HG03095 (cell line): Measurements from ENCODE around the gene PPARA.
"Not testable (repeated sequence)": the region's sequence is repeated elsewhere in the genome, so short reads cannot be mapped to it uniquely, and the experiment has no call there.

Experiments used
- ATAC-seq: cut with Tn5 transposase; IDR thresholded peaks from one replicate; pipeline ENCODE4 v1.9.1; 2021; ENCODE audit warnings: moderate library complexity; ENCODE audit not compliant: unreplicated experiment

Gene PPARA

DNA sequence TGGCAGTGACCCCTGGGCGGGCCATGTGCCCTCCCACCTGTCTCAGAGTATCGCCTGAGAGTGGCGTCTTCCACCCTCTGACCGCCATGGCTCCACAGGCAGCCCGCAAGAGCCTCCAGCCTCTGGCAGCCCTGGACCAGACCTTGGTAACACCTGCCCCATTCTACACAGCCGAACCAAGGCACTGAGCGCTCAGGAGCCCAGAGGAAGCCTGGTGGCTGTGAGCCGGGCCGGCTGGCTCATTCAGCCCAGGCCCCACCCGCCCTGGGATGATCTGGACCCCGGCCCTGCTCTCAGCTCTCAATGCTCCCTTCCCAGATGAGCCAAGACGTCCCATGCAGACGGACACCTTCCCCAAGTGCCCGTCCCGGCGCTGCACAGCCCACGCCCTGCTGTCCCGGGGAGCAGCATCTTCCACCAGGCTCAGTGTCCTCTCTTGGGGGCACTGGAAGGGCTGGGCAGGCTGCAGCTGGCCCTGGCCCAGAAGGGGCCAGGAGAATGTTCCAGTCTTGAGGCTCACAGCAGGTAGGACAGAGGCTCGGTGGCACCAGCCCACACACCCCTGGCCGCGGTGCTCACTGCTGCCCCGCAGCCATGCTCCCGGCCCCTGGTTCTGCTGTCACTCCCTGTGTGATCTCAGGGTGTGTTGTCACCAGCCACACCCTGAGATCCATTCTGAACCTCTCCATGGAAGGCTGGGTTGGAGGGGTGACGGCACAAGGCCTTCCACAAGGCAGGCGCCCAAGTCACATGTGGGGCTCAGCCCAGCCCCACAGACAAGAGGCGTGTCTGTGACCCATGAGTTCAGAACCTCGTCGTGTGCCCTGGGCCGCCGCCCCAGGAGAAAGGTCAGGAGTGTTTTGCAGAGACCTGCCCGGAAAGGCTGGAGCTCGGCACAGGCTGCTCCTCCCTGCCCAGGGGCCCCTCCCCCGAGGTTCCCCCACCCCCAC, 24.2 kb upstream of the PPARA start:
- ATAC-seq: no peak

DNA sequence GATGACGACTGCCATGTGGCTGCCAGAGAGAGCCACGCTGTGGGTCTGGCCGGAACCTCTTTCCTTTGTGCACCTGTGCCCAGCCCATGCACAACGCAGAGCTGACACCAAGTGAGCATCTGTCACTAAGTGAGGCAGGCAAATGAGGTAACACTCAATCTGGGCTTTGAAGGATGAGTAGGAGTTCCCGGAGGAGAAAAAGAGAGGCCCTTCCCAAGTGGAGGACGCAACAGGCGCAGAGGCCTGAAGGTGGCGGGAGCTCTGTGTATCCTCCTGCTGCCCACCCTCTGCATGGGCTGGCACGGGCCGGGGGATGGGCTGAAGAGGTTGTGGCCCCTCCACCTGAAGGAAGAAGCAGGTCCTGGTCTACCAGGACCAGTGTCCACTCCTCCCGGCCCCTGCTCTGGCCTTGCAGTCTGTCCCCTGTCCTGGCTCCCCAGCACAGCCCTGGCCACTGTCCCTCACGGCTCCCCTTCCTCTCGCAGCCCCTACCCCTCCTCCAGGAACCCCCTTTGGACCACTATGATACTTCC, 23.4 kb upstream of the PPARA start:
- ATAC-seq: no peak

DNA sequence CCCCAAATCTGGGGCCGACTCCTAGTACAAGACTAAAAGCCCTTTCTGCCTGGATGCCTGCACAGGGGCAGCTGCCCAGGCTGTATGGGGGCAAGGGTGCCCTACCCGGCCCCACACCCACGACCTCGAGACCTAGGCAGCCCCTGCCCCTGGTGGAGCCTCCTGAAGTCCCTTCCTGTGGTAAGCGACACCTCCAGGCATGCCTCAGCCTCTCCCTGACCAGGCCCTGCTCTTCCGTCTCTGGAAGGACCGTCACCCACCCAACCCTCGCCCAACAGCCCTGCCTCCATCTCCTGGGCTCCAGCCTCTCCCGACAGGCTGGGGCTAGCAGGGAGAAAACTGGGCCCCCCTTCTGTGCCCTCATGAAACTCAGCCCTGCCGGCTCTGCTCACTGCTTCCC, 22.8 kb upstream of the PPARA start:
- no peak for ATAC-seq

DNA sequence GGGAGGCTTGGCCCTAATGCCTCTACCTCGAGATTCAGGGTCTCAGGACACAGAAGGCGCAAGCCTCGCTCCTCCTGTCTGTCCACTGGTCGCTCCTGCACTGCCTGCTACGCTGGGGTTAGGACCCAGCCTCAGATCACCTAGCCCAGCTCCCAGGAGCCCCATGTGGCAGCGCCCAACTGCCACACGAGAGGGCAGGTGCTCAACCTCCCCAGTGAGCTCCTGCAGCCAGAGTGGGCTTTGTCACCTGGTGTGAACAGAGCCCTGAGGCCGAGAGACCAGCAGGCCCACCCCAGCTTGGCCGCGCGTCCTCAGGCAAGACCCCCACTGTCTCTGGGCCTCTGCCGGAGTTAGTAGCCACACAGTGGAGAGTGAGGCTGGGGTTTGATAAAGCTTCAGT, 21.7 kb upstream of the PPARA start:
- no peak for ATAC-seq

DNA sequence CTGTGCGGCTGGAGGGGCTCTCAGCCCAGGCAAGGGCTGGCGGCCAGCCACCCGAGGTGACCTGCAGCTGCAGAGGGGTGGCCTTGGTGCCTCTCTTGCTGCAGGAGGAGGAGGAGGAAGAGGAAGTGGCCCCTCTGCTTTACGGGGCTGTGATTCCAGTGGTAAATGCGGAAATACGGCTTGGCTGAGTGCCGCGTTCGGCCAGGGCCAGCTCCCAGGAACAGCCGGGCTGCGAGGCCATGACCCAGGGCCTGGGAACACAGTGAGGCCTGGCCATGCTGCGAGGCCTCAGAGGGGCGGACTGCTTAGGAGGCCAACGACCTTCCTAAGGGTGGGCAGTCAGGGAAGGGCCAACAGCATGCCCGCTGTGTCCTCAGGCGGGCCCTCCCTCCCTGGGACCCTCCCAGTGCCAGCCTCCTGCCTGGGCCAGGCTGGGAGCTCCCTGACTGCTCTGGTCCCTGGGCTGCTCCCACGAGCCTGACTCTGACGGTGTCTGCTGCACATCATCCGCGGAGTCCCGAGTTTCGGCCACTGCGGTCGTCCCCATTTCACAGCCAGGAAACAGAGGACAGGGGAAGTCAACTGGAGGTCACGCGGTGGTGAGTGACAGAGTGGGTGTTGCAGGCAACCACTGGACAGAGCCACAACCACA, 20.8 kb upstream of the PPARA start:
- no peak for ATAC-seq

DNA sequence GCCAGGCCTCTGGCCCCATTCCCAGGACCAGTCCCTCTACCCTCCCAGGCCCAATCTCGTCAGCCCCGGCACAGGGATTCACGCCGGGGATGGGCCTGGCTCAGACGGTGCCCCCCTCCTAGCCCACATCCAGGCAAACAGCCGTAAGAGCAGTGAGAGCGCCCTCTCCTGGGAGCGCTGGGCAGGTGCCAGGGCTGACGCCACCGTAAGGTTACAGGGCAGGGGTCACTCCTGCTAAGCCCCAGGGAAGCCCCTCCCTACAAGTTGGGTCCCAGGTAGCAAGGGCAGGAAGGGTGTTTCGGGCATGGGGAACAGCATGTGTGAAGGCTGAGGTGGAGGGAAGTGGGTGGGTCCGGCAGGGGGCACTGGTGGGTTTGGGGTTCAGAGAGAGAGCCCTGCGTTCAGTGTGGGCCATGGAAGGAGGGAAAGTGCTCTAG, 19.2 kb upstream of the PPARA start:
- ATAC-seq: no peak

DNA sequence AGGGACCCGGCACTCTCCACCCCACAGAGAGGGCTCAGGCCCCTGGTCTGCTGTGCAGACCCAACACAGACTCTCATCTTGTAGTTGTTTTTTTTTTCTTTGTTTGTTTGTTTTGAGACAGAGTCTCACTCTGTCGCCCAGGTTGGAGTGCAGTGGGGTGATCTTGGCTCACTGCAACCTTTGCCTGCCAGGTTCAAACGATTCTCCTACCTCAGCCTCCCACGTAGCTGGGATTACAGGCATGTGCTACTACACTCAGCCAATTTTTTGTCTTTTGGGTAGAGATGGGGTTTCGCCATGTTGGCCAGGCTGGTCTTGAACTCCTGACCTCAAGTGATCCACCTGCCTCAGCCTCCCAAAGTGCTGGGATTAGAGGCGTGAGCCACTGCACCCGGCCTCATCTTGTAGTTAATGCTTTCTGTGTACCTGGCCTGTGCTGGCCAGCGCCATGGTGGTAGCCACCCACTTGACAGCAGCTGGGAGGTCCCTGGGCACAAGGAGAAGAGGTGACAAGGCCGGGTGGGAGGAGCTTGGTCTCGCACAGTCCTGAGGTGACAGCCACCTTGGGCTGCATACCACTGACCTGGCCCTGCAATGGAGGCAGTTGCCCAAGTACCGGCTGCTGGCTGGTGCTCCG, 18.0 kb upstream of the PPARA start:
- not testable (repeated sequence) for ATAC-seq

DNA sequence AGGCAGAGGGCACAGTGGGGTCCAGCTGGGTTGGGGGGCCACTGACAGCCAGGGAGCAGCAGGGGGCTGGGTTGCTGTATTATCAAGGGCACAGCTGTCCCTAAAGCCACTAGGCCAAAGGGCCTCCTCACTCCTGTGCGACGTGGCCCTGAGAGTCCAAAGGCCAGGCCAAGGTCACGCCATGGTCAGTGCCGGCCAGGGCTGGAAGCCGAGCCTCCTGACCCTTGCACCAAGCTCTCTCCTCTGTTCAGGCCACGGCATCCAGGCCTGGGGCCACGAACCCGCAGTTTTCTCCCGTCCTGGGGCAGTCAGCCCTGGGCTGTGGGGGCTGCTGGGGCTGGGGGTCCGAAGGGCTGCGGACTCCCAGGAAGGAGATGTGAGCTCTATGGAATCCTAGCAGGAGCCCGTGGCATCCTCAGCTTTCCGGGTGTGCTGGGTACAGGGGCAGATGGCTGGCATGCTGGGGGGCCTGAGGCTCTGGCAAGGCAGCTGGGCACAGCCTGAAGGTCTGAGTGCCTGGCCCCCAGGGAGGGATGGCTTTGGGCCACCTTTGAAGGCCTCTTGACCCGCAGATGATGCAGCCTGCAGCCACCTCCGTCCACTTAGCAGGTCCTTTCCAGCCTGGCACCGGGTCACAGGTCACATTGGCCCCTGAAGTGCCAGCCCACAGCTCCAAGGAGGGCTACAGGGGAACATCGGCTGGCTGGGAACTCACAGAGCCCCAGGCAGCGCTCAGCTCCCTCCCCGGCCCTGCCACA, 17.3 kb upstream of the PPARA start:
- ATAC-seq: no peak

DNA sequence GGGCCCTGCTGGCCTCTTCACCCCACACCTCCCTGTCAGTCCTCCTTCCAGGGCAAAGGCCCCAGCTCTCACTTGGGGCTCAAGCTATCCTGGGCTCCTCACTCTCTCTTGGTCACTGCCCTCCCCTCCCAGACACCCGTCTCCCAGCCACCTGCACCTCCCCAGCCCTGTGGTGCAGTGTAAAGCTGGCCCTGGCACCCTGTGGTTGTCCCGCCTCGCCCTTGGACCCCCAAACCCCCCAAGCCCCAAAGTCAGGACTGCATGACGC, 16.8 kb upstream of the PPARA start:
- ATAC-seq: no peak

DNA sequence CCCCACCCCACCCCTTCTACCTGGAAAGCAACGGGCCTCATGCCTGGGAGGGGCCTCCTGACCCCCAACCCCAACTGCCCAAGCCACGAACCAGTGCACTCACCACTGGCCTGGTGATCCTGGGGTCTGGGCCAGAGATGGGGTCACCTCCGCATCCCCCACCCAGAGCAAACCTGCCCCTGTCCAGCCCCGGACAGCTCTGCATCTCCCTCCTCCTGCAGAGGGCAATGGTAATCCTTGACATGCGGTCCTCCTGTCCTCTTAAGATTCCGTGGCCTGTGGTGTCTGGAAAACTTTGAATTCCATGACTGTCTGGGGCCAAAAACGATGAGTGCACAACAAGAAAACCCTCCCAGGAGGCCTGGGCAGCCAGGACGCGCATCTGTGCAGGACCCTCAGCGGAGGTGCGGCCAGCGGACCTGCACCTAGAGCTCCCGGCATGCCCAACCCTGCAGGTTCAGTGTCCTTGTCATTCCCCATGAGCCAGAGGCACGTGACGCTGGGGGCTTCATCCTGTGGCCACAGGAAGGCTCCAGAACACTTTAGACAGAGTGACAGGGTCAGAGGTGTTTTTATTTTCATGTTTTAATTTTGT, 16.1 kb upstream of the PPARA start:
- ATAC-seq: no peak

DNA sequence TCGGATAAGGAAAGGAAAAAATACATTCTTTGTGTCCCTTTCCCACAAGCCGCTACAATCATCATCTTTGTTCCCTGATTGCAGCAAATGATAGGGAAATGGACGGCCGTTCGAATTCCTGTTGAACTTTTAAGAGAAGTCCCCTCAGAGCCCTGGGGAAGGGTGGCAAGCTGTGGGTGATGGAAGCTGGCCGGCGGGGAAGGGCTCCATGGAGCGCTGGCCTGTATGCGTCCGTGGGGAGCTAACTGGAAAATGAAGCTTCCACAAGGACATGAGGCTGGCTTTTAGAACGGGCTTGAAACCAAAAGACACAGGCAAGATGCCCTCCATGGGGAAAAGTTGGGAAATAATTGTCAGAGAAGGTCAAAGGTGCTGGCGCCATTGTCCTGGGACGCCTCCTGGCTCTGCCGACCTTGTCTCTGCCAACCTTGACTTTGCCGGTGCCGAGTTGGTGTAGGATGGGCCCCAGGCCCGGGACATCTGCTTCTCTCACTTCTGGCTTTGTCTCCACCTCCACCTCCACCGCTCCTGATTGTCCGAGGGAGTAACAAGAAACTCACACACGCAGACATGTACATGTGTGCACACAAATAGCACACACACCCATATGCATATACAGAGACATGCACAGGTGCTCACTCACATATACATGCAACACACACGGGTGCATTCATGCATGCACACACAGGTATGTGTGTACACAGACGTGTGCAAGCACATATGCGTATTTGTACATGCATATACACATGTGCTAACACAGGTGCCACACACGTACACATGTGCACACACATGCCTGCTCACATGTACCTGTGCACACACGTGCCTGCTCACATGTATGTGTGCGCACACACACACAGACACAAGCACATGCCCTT, 14.5 kb upstream of the PPARA start:
- ATAC-seq: no peak

DNA sequence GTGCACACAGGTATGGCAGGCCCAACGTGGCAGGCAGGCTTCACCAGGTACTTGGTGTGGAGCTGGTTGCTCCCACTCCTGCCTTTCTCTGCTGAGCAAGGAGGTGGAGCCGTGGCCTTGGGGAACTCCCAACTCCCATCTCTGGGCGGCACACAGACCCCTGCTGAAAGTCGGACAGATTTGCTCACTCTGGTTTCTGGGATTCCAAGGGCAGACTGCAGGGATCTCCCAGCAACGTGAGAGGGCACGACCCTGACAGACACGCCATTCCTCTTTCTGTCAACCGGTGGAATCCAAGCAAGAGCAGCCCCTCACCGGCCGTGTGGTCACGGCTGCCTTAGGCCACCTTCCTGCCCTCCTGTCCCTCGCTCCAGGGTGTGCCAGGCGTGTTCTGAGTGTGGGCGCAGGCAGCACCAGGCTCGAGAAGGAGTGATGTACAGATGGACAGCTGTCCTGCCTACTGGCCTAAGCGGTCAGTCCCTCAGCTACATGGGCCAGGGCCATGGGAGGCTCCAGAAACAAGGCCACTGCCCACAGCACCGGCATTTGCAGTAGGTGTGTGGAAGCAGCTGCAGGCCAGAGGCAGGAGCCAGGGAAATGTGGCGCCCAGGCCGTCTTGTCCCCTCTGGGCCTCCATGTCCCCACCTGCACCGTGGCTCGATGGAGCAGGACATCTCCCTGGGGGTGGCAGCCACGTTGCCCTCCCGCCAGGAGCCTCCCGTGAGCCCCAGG, 13.7 kb upstream of the PPARA start:
- ATAC-seq: no peak

DNA sequence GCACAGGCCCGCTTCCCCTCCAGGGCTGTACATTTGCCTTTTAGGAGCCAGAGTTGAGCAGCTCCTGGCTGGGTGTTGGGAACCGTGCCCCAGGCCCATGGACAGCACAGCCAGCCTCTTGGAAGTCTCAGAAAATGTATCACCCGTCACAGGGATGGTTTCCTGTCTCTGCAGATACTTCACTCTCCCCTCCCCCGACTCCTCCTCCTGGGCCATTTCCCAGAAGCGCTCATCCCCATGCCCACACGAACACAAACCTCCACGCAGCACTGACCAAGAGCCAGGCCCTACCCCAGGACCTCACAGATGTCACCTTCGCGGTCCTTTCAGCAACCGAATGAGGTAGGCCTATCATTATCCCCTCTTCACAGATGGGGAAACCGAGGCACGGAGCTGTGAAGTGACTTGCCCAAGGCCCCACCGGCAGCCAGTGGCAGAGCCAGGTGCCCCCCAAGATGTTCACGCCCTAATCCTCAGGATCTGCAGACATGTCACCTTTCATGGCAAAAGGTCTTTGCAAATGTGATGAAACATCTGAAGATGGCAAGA, 13.0 kb upstream of the PPARA start:
- no peak for ATAC-seq

DNA sequence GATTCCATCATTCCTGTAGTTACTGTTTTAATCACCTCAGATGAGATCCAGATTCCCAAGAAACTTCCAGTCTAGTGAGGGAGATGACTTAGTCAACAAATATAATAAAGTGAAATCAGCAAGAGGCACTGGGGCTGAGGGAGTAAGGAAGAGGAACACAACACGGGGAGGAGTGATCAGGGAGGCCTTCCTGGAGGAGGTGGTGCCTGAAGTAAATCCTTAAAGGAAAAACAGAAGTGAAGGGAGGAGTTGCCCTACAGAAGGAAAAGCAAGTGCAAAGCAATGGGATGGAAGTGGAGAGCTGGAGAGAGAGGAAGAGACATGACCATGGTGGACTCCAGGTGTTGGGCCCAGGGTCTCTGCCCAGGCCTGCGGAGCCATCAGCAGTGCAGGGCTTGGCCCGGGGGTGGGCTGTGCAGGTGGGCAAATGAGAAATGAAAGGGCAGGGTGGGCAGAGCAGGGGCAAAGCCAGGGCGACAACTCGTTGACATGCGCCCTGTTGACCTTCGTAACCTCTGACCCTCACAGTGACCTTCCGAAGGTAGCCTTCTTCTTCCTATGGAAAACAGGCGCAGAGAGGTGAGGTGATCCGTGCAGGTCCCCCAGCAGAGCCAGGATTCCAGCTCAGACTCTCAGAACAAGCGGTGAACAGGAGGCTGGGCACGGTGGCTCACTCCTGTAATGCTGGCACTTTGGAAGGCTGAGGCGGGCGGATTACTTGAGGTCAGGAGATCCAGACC, 12.1 kb upstream of the PPARA start:
- ATAC-seq: no peak

DNA sequence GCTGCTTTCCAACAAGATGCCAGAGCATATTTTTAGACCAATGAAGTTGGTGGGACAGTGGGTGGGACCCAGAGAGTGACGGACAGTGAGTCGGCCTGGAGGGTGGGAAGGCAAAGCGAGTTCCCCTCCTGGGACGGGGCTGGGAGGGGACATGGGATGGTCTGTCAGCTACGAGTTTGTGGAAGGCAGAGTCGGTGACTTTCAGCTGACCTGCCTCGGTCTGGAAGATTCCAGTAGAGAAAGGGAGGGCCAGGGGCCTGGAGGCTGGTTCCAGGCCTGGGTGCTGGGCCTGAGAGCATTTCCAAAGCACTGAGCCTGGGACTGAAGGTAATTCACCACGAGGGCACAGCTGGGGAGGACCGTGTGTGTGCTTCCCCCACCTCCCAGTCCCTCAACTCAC, 10.9 kb upstream of the PPARA start:
- ATAC-seq: not testable (repeated sequence)

DNA sequence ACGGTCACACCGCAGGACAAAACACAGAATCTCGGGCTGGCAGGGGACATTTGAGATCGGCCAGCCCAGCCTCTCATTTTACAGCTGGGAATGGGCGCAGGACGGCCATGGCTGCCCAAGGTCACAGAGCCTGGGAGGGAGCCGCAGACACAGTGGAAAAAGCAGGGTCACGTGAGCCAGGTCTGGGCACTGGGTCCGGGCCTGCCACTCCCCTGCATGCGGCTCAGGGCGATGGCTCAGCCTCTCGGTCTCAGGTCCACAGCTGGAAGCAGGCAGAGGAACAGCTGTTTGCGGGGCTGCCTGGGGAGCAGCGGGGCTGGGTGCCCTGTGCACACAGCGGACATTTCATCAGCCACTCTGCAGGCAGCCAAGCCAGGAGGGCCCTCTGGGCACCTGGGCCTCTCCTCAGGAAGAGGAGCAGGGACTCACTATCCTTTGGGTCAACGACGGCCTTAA, 10.4 kb upstream of the PPARA start:
- no peak for ATAC-seq

DNA sequence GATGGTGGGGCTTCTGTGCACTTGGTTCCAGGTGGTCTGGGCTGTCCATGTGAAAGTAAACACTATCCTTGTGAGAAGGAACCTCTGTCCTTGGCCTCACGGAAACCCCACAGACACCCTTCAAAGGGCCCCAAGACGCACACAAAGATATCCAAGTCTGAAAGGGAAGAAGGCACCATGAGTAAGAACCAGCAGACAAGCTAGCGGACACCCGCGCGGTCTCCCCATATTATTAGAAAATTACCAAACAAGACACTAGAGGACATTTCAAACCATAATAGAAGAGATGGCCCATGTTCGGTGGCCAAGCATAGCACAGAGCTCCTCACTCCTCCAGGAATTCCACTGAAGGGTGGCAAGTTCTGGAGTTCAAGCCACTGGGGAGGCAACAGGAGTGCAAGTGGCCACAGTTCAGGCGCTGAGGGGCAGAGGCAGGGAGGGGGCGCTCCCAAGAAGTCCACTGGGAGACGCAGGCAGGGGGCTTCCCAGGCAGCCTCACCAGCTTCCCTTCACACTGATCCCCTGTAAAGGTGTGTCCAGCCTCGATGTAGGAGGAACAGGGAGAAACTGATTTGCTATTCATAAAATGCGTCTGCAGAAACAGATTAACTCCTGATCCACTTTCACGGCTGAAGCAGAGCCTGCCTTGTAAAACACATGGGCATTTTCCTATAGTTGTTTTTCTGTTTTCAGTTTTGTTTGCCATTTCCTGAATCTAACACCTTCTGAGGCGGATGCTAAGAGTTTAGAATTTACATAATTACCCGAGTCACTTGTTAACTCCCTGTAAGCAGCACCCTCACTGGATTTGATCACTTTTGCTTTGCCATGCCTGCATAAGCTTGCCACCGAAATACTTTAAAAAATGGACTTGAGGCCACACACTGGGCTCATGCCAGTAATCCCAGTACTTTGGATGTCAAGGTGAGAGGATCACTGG, 9.1 kb upstream of the PPARA start:
- ATAC-seq: no peak
